Ishikawa (cell line): Measurements from ENCODE around the gene IDH1.

Experiments used
- CEBPB ChIP-seq: IDR thresholded peaks from 2 replicates; pipeline ENCODE4 v1.6.1; 2012
- CREB1 ChIP-seq: IDR thresholded peaks from 2 replicates; pipeline ENCODE4 v1.6.1; 2012; ENCODE audit warnings: low read depth
- EGR1 ChIP-seq: IDR thresholded peaks from 2 replicates; pipeline ENCODE4 v1.6.1; 2012
- EP300 ChIP-seq: IDR thresholded peaks from 2 replicates; pipeline ENCODE4 v1.6.1; 2012; ENCODE audit warnings: borderline replicate concordance
- FOXM1 ChIP-seq: IDR thresholded peaks from 2 replicates; pipeline ENCODE4 v1.6.1; 2012; ENCODE audit warnings: low read depth, borderline replicate concordance
- NFIC ChIP-seq: IDR thresholded peaks from 2 replicates; pipeline ENCODE4 v1.6.1; 2012
- RAD21 ChIP-seq: IDR thresholded peaks from 2 replicates; pipeline ENCODE4 v1.6.1; 2012; ENCODE audit warnings: low read depth
- TAF1 ChIP-seq: IDR thresholded peaks from 2 replicates; pipeline ENCODE4 v1.6.1; 2012; ENCODE audit warnings: low read depth, mild to moderate bottlenecking
- TCF12 ChIP-seq: IDR thresholded peaks from 2 replicates; pipeline ENCODE4 v1.6.1; 2012; ENCODE audit warnings: low read depth
- TEAD4 ChIP-seq: IDR thresholded peaks from 2 replicates; pipeline ENCODE4 v1.6.1; 2012
- YY1 ChIP-seq: IDR thresholded peaks from 2 replicates; pipeline ENCODE4 v1.6.1; 2012; ENCODE audit warnings: low read depth
- ZBTB7A ChIP-seq: IDR thresholded peaks from 2 replicates; pipeline ENCODE4 v1.6.1; 2012; ENCODE audit warnings: low read depth
- TF ChIP-seq, protein P1 (sequence below): IDR thresholded peaks from 2 replicates; pipeline ENCODE4 v1.6.1; 2012; ENCODE audit warnings: low read depth, mild to moderate bottlenecking
- TF ChIP-seq, protein P2 (sequence below): IDR thresholded peaks from 2 replicates; pipeline ENCODE4 v1.6.1; 2012
- TF ChIP-seq, protein P3 (sequence below): IDR thresholded peaks from 2 replicates; pipeline ENCODE4 v1.6.1; 2012

The IDH1 gene

DNA sequence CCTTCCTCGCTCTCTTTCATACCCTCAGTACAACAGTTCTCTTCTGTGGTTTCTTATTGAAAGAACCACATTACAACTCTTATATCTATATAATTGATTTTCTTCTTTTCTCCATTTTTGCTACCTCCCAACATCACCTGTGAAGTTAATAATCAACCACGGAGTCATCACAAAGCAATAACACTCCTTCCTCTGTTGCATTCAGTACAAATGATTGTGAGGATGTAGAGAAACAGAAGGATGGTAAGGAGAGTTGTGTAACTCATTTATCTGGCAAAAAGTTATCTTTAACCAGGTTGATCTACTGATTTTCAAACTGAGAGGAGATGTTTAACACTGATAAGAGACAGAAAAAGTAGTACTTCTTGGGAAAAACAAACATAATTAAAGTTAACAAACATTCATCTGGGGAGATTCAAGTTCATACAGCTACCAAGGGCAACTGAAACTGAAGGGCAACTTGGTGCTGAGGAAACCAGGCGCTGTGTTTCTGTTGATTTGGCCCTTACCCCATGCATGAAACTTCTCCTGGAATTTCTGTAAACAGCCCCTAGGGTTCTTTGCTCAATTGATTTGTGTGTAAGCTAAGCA is 14.2 kb downstream of the IDH1 start:
- no peak for TF ChIP-seq NFIC
- TF ChIP-seq YY1 = no peak
- no peak for TF ChIP-seq TEAD4
- TF ChIP-seq ZBTB7A = no peak
- TF ChIP-seq, protein P1, sequence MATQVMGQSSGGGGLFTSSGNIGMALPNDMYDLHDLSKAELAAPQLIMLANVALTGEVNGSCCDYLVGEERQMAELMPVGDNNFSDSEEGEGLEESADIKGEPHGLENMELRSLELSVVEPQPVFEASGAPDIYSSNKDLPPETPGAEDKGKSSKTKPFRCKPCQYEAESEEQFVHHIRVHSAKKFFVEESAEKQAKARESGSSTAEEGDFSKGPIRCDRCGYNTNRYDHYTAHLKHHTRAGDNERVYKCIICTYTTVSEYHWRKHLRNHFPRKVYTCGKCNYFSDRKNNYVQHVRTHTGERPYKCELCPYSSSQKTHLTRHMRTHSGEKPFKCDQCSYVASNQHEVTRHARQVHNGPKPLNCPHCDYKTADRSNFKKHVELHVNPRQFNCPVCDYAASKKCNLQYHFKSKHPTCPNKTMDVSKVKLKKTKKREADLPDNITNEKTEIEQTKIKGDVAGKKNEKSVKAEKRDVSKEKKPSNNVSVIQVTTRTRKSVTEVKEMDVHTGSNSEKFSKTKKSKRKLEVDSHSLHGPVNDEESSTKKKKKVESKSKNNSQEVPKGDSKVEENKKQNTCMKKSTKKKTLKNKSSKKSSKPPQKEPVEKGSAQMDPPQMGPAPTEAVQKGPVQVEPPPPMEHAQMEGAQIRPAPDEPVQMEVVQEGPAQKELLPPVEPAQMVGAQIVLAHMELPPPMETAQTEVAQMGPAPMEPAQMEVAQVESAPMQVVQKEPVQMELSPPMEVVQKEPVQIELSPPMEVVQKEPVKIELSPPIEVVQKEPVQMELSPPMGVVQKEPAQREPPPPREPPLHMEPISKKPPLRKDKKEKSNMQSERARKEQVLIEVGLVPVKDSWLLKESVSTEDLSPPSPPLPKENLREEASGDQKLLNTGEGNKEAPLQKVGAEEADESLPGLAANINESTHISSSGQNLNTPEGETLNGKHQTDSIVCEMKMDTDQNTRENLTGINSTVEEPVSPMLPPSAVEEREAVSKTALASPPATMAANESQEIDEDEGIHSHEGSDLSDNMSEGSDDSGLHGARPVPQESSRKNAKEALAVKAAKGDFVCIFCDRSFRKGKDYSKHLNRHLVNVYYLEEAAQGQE = no peak
- no peak for TF ChIP-seq CREB1
- TF ChIP-seq CEBPB = no peak

DNA sequence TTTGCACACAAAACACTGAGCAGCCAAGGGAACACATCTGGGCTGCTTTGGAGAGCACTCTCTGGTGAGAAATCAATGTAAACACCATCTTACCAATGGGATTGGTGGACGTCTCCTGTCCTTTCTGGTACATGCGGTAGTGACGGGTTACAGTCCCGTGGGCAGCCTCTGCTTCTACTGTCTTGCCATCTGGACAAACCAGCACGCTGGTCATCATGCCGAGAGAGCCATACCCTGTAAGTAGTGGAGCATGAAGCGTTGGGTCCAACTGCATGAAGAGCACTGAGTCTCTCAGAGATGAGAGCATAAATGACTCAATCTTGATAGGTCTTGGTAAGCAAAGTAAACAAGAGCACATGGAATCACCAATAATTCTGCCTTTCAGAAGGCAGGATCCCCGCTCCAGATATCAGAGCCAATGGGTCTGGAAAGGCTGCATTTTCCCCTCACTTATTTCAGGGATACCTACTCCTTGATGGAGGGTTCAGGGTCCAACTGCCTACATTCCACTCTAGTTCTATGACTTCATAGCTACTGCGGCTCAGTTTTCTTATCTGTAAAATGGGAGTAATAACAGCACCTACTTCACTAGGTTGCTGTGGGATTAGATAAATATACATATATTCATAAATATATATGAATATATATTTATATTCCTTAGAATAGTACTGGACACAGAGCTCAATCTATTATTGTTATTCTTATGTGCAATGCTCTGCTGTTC is 14.9 kb downstream of the IDH1 start:
- TF ChIP-seq, protein P2, sequence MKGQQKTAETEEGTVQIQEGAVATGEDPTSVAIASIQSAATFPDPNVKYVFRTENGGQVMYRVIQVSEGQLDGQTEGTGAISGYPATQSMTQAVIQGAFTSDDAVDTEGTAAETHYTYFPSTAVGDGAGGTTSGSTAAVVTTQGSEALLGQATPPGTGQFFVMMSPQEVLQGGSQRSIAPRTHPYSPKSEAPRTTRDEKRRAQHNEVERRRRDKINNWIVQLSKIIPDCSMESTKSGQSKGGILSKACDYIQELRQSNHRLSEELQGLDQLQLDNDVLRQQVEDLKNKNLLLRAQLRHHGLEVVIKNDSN = no peak
- no peak for TF ChIP-seq EGR1
- TF ChIP-seq RAD21 = no peak
- no peak for TF ChIP-seq FOXM1
- no peak for TF ChIP-seq CREB1
- TF ChIP-seq, protein P3, sequence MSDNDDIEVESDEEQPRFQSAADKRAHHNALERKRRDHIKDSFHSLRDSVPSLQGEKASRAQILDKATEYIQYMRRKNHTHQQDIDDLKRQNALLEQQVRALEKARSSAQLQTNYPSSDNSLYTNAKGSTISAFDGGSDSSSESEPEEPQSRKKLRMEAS = no peak
- TF ChIP-seq NFIC = no peak
- TF ChIP-seq, protein P1 = no peak
- no peak for TF ChIP-seq TCF12

DNA sequence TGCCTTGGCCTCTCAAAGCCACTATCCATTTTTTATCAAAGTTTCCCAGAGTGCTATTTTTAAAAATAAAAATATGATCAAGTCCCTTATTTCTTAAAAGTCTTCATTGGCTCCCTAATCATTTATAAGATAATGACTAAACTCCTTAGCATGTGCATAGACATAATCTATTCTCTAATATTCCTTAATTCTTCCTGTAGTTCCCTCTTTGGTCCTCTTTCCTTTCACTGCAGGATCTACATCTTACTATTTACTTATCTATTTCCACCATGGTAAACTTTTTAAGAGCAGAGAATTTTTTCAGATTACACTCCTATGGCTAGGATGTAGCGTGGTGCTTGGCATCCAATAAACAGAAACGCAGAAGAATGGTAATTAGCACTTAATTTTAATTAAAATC is 19.0 kb downstream of the IDH1 start:
- TF ChIP-seq, protein P1 = no peak
- TF ChIP-seq TAF1 = no peak
- TF ChIP-seq RAD21 = no peak
- no peak for TF ChIP-seq CEBPB
- TF ChIP-seq EGR1 = no peak
- TF ChIP-seq YY1 = no peak
- TF ChIP-seq, protein P2 = no peak
- no peak for TF ChIP-seq TEAD4
- TF ChIP-seq ZBTB7A = no peak
- TF ChIP-seq TCF12 = no peak
- TF ChIP-seq, protein P3 = no peak
- TF ChIP-seq CREB1 = no peak
- no peak for TF ChIP-seq FOXM1
- TF ChIP-seq NFIC = no peak
- no peak for TF ChIP-seq EP300

DNA sequence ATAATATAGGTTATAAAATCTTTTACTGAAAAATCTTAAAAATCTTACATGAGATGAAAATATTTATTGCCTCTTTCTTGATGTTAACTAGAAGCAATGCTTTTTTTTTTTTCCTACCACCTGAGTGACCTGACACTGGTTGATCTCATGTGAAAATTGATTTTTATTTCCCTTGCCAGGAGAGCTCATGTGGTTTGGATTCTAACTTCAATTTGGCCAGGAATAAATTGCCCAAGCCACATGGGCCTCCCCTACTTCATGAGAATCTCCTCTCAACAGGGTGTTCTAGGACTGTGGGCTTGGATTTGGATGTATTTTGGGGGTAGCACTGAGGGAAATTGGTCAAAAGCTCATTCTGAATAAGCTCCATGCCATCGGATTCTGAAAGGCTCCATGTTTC is 20.1 kb downstream of the IDH1 start:
- TF ChIP-seq TEAD4 (no peak), ZBTB7A (no peak), RAD21 (no peak), CREB1 (no peak), EGR1 (no peak), TAF1 (no peak), EP300 (no peak), CEBPB (no peak), NFIC (no peak), TCF12 (no peak), FOXM1 (no peak), YY1 (no peak)
- TF ChIP-seq, protein P2 = no peak
- TF ChIP-seq, protein P1 = no peak
- TF ChIP-seq, protein P3 = no peak
